HepG2 (cell line): ENCODE data around the gene ZFR2. TPM values are rescaled to one million over a fixed set of nuclear protein-coding genes. Genes with fewer than 3 reads are reported as not detected.

ENCODE experiments used
- ASH2L ChIP-seq: fragments of 300-600, 200-600 bp; sonication (generic); IDR thresholded peaks from 2 replicates; pipeline ENCODE4 v1.7.0; 2017; ENCODE audit warnings: low read depth, mild to moderate bottlenecking, moderate library complexity, mixed read lengths, low read length; ENCODE audit not compliant: insufficient read length
- BHLHE40 ChIP-seq: IDR thresholded peaks from 2 replicates; pipeline ENCODE4 v1.6.1; 2011; ENCODE audit warnings: low read length, improper control_type of control experiment
- CENPT ChIP-seq: sonication (generic); formaldehyde crosslinking; IDR thresholded peaks from 2 replicates; pipeline ENCODE4 v1.8.0; 2022; ENCODE audit warnings: low read depth, mild to moderate bottlenecking, moderate library complexity, missing genetic modification reagents
- GPBP1L1 ChIP-seq: sonication (generic); formaldehyde crosslinking; IDR thresholded peaks from 2 replicates; pipeline ENCODE4 v1.5.0; 2020; ENCODE audit warnings: mild to moderate bottlenecking, missing genetic modification reagents
- MEIS1 ChIP-seq: sonication (generic); formaldehyde crosslinking; IDR thresholded peaks from 2 replicates; pipeline ENCODE4 v1.9.0; 2021; ENCODE audit warnings: mild to moderate bottlenecking, missing genetic modification reagents, moderate library complexity, borderline replicate concordance
- NFKBIZ ChIP-seq: IDR thresholded peaks from 2 replicates; pipeline ENCODE4 v1.6.1; 2018; ENCODE audit warnings: missing genetic modification reagents, missing compliant biosample characterization
- NR1H2 ChIP-seq: sonication (generic); formaldehyde crosslinking; IDR thresholded peaks from 2 replicates; pipeline ENCODE4 v1.8.1; 2022; ENCODE audit warnings: low read depth, missing genetic modification reagents, borderline replicate concordance
- PHB2 ChIP-seq: fragments of 450-650 bp; IDR thresholded peaks from 2 replicates; pipeline ENCODE4 v1.6.1; 2018; ENCODE audit not compliant: partially characterized antibody
- PRDM10 ChIP-seq: sonication (generic); formaldehyde crosslinking; IDR thresholded peaks from 2 replicates; pipeline ENCODE4 v1.4.0; 2020; ENCODE audit warnings: low read depth, missing genetic modification reagents
- SIX1 ChIP-seq: sonication (generic); formaldehyde crosslinking; IDR thresholded peaks from 2 replicates; pipeline ENCODE4 v1.4.0; 2020; ENCODE audit warnings: missing genetic modification reagents, borderline replicate concordance
- SYNCRIP ChIP-seq: fragments of 200-400 bp; formaldehyde crosslinking; IDR thresholded peaks from 2 replicates; pipeline ENCODE4 v1.6.1; 2018; ENCODE audit warnings: mild to moderate bottlenecking, low read depth, low read length; ENCODE audit not compliant: insufficient read depth
- TRIM24 ChIP-seq: sonication (generic); formaldehyde crosslinking; IDR thresholded peaks from 2 replicates; pipeline ENCODE4 v1.8.0; 2022; ENCODE audit warnings: mild to moderate bottlenecking, missing genetic modification reagents
- ZBTB7B ChIP-seq: sonication (generic); formaldehyde crosslinking; IDR thresholded peaks from 2 replicates; pipeline ENCODE4 v1.4.0; 2020; ENCODE audit warnings: missing genetic modification reagents
- ZNF160 ChIP-seq: sonication (generic); formaldehyde crosslinking; IDR thresholded peaks from 2 replicates; pipeline ENCODE4 v1.8.0; 2022; ENCODE audit warnings: mild to moderate bottlenecking, inconsistent platforms, missing genetic modification reagents
- ZNF326 ChIP-seq: sonication (generic); formaldehyde crosslinking; IDR thresholded peaks from 2 replicates; pipeline ENCODE4 v1.4.0; 2020; ENCODE audit warnings: missing genetic modification reagents, borderline replicate concordance
- ZNF609 ChIP-seq: sonication (generic); formaldehyde crosslinking; IDR thresholded peaks from 2 replicates; pipeline ENCODE4 v1.4.0; 2020; ENCODE audit warnings: mild to moderate bottlenecking, missing genetic modification reagents, borderline replicate concordance
- ZNF691 ChIP-seq: sonication (generic); formaldehyde crosslinking; IDR thresholded peaks from 2 replicates; pipeline ENCODE4 v1.4.0; 2020; ENCODE audit warnings: missing genetic modification reagents, low read depth, mild to moderate bottlenecking, borderline replicate concordance
- polyA plus RNA-seq, 8 experiments: library from polyadenylated mRNA; depleted of rRNA in 3 of 8; stranded (reverse) in 7 of 8; unstranded in 1 of 8; fragments of >200 nt; fragmentation: Illumina TruSeq in 4 of 8; extraction: Trizol in 4 of 8; gene quantifications; 2 replicates each; pipeline versions ENCODE4 v1.2.1 to v1.2.3, GENCODE V29; 2011 to 2016; ENCODE audit warnings: low read depth in 4 of 8, missing spikeins in 1 of 8, mixed read lengths in 1 of 8; ENCODE audit not compliant: insufficient read depth in 1 of 8
- total RNA-seq, 5 experiments: library from RNA; depleted of rRNA; stranded (reverse); fragments of >200 nt; fragmentation: Illumina TruSeq; extraction: Trizol; gene quantifications; 2 replicates each; pipeline ENCODE4 v1.2.3, GENCODE V29; 2016; ENCODE audit warnings: low read depth in 1 of 5

ZFR2 gene
- total and polyA plus RNA-seq, 2 of the 13 experiments (the other 11 are each of a cell fraction or from before 2014, with no cell fraction given), result 0.37 to 0.69 TPM

GRCh38 chr19:3762501-3763459 lies 106.1 kb downstream of the ZFR2 start, which contains the start of gene MRPL54 (continued):
- TF ChIP-seq ZBTB7B (CRISPR knock-in tag) (0 out of 2 replicates have a peak, but pooled peaks have one; percentile 29), NR1H2 (no peak), ZNF326 (CRISPR knock-in tag) (no peak), NFKBIZ (CRISPR knock-in tag) (no peak), PHB2 (no peak), ZNF609 (CRISPR knock-in tag) (no peak), ZNF691 (CRISPR knock-in tag) (no peak), SYNCRIP (no peak), ASH2L (peak; percentile 64), TRIM24 (CRISPR knock-in tag) (no peak), MEIS1 (CRISPR knock-in tag) (no peak), GPBP1L1 (CRISPR knock-in tag) (no peak), BHLHE40 (peak; percentile 83), SIX1 (CRISPR knock-in tag) (no peak), ZNF160 (CRISPR knock-in tag) (0 out of 2 replicates have a peak, but pooled peaks have one; percentile 43), PRDM10 (CRISPR knock-in tag) (peak; percentile 69; the same call in 1 of the 2 replicates), CENPT (CRISPR knock-in tag) (no peak)
